ENCODE data around the gene RINL. TPM values are rescaled to one million over a fixed set of nuclear protein-coding genes. Genes with fewer than 3 reads are reported as not detected.

The RINL gene
- total and polyA plus RNA-seq, 2 of the 4 experiments (the other 2 are of a cell fraction) = 0.72 to 1.9 TPM

DNA sequence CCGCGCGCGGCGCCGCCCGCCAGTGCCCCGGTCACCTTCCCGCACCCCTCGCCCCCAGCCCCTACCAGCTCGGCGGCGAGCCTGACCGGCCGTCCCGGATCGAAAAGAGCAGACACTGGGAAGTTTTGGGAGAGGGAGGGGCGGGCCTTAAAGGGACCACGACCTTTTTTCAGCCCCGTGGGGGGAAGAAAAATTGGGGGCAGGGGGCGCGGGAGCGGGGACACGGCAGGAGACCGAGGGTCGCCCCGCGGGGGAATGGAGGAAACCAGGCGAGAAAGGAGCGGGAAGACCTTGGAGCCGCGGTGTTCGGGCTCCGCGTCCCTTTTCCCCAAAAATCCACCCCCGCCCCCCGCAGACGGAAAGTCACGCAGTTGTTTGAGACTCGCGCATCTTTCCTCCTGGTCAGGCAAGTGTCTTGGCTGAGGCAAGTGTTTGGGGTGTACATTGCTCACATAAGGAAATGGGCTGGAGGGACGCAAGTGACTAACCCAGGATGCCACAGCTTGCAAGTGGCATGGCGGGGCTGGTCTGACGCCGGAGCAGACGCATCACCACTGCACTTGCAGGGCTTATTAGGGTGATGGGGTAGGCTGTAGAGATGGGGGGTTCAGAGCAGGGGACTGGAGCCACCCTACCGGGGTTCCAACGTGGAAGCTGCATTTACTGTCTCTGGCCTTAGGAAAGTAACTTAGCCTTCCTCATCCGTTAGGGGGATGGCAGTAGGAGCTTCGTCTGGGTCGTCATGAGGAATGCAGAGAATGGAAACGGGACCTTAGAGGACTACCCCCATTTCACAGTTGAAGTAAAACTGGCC, 25.6 kb downstream of the RINL start (continued):
- TF ChIP-seq MXI1 (IDR thresholded peaks at IDR 0.05; ENCODE audit: borderline replicate concordance, low read depth, low read length) (no peak), MAZ (IDR thresholded peaks at IDR 0.05; ENCODE audit: borderline replicate concordance, low read depth, low read length) (no peak), POLR2A (IDR thresholded peaks at IDR 0.05; ENCODE audit: low read depth, low read length) (peak; percentile 87)

DNA sequence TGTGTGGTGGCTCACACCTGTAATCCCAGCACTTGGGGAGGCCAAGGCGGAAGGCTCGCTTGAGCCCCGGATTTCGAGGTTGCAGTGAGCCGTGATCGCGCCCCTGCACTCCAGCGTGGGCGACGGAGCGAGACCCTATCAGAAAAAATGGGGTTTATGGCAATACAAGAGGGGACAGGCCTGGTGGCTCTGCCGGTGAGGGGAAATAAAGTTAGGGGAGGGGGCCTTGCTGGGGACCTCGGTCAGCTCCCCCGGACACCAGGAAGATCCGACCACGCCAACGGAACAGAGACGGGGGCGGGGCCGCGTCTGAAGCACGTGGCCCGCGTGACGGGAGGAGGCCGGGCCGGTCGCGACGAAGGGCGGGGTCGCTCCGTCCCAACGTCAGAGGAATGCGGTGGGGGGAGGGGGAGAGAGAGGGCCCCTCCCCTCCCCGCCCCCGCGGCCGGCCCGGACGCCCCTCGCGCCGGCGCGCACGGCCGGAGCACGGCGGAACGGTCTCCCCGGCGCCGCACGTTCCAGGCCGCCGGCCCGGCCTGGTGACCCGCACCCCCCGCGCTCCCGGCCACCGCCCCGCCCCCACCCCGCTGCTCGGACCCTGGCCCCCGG, 26.3 kb downstream of the RINL start:
- DNase-seq = peak; percentile 88
- Histone ChIP-seq H2BK20ac (ENCODE audit: low read depth, low read length) (no peak overlapping the region), H2AK9ac (replicated peaks; ENCODE audit: low read depth, low read length, poor library complexity) (peak overlapping the region; percentile 99), H3K4ac (ENCODE audit: low read depth, low read length) (peak overlapping the region; percentile 84), H2AFZ (replicated peaks; ENCODE audit: low read length, poor library complexity) (peak overlapping the region; percentile 94), H2AK5ac (ENCODE audit: low read depth, low read length) (peak overlapping the region; percentile 99), H3K79me1 (ENCODE audit: low read depth in 1 of 2, low read length in 2 of 2) (peaks cover 4 to 41% of the 10 kb centered on the region in 2 experiments; a peak in 3 of 4 replicates), H3K9ac (ENCODE audit: low read depth, low read length) (peak overlapping the region; percentile 81), H4K20me1 (ENCODE audit: insufficient read depth, low read length) (peaks cover 25% of the 10 kb centered on the region), H2BK15ac (ENCODE audit: low read depth, low read length) (no peak overlapping the region; the same call in 2 of the 3 replicates), H3K18ac (ENCODE audit: low read depth, low read length) (peak overlapping the region; percentile 58; the same call in 1 of the 2 replicates), H4K5ac (ENCODE audit: low read depth, low read length) (peak overlapping the region; percentile 5), H3K36me3 (ENCODE audit: control insufficient read depth, insufficient read depth, low read length) (peaks cover 11% of the 10 kb centered on the region), H3K4me1 (ENCODE audit: control insufficient read depth, insufficient read depth, low read length) (peaks cover 15% of the 10 kb centered on the region), H3K14ac (replicated peaks; ENCODE audit: low read depth, low read length) (peak overlapping the region; percentile 77), H2BK120ac (ENCODE audit: low read depth, low read length) (peak overlapping the region; percentile 77; the same call in 1 of the 2 replicates), H3K23ac (ENCODE audit: low read depth, low read length) (peak overlapping the region; percentile 68), H3K4me2 (ENCODE audit: low read depth, low read length) (peak overlapping the region; percentile 86), H3K4me3 (ENCODE audit: insufficient read depth, low read depth, low read length) (peak overlapping the region; percentile 57), H4K8ac (ENCODE audit: low read depth in 2 of 2, low read length in 2 of 2) (peak overlapping the region; percentile 51 to 94; a peak in 3 of 4 replicates), H2BK5ac (ENCODE audit: low read depth, low read length, poor library complexity, severe bottlenecking) (peak overlapping the region; percentile 85), H3K56ac (ENCODE audit: extremely low read depth, insufficient read depth, low read length) (peak overlapping the region; percentile 74), H4K91ac (ENCODE audit: insufficient read depth, low read depth, low read length) (peak overlapping the region; percentile 88), H3K9me3 (ENCODE audit: control insufficient read depth, insufficient read depth, low read length) (no peaks in the 10 kb centered on the region), H3K27ac (ENCODE audit: insufficient read depth, low read length) (peak overlapping the region; percentile 92), H3K27me3 (ENCODE audit: control insufficient read depth, insufficient read depth, low read length) (no peaks in the 10 kb centered on the region), H3K9me1 (ENCODE audit: insufficient read depth, low read length) (peaks cover 9% of the 10 kb centered on the region)
- dilution Hi-C loops (cut with HindIII; ENCODE audit: low sequenced_read_pairs, unreplicated experiment) (no loop called here), intact Hi-C loops (cut with micrococcal nuclease) (loop anchor here (1.0 kb wide), 1 partner anchor 79 kb away; the partner anchor contains the start of genes MRPS12 and SARS2), in situ Hi-C loops (cut with MboI; ENCODE audit: low sequenced_read_pairs) (no loop called here)
- ATAC-seq (ENCODE audit: low read depth) = peak; percentile 45
- no TSS peak for BruUV-seq (replicated peaks)
- POLR2A ChIA-PET (ENCODE audit: unreplicated experiment) = no interaction called here
- no CpG with 5 or more reads among the region's 67 CpGs for WGBS, 2 experiments (ENCODE audit: extremely low coverage in 2 of 2, insufficient read length in 1 of 2)
- CTCF ChIA-PET = interaction anchor here (0.6 kb wide), 1 partner anchor 18 kb away, joined by 3 read pairs; no protein-coding TSS in a partner anchor
- no peak for TF ChIP-seq RFX5 (IDR thresholded peaks at IDR 0.05; ENCODE audit: low read depth, low read length)
- TF ChIP-seq BHLHE40 (IDR thresholded peaks at IDR 0.05; ENCODE audit: low read depth, low read length) = peak; percentile 79
- peak; percentile 98 for TF ChIP-seq MAZ (IDR thresholded peaks at IDR 0.05; ENCODE audit: borderline replicate concordance, low read depth, low read length)
- TF ChIP-seq, protein P1, sequence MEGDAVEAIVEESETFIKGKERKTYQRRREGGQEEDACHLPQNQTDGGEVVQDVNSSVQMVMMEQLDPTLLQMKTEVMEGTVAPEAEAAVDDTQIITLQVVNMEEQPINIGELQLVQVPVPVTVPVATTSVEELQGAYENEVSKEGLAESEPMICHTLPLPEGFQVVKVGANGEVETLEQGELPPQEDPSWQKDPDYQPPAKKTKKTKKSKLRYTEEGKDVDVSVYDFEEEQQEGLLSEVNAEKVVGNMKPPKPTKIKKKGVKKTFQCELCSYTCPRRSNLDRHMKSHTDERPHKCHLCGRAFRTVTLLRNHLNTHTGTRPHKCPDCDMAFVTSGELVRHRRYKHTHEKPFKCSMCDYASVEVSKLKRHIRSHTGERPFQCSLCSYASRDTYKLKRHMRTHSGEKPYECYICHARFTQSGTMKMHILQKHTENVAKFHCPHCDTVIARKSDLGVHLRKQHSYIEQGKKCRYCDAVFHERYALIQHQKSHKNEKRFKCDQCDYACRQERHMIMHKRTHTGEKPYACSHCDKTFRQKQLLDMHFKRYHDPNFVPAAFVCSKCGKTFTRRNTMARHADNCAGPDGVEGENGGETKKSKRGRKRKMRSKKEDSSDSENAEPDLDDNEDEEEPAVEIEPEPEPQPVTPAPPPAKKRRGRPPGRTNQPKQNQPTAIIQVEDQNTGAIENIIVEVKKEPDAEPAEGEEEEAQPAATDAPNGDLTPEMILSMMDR (conservative IDR thresholded peaks at IDR 0.05; ENCODE audit: low read depth, low read length) = no peak
- TF ChIP-seq CEBPB (IDR thresholded peaks at IDR 0.05; ENCODE audit: low read depth, low read length) = no peak
- TF ChIP-seq NFE2L2 (IDR thresholded peaks at IDR 0.05; ENCODE audit: low read depth, low read length) = no peak
- TF ChIP-seq SMC3 (IDR thresholded peaks at IDR 0.05; ENCODE audit: low read depth, low read length) = no peak
- TF ChIP-seq, protein P2, sequence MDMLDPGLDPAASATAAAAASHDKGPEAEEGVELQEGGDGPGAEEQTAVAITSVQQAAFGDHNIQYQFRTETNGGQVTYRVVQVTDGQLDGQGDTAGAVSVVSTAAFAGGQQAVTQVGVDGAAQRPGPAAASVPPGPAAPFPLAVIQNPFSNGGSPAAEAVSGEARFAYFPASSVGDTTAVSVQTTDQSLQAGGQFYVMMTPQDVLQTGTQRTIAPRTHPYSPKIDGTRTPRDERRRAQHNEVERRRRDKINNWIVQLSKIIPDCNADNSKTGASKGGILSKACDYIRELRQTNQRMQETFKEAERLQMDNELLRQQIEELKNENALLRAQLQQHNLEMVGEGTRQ (IDR thresholded peaks at IDR 0.05; ENCODE audit: low read depth, low read length) = peak; percentile 92
